B cell (primary cell): Measurements from ENCODE around the gene DNAH8. TPM values are rescaled to one million over a fixed set of nuclear protein-coding genes. Genes with fewer than 3 reads are reported as not detected.

Experiments used
- ATAC-seq: fragments of 200-7000 bp; cut with Tn5 transposase; one replicate; pipeline ENCODE4 v1.10.0; 2021; ENCODE audit warnings: low read depth, mild to moderate bottlenecking, moderate number of reproducible peaks, moderate library complexity
- CTCF ChIA-PET: fragments of 350-600 bp; sonication (Branson Sonifier 250); formaldehyde crosslinking; loops from one replicate; lab custom pipeline; 2021; ENCODE audit warnings: antibody characterized with exemption, inconsistent platforms; lab: Charles Lee
- POLR2A ChIA-PET: fragments of 350-600 bp; sonication (Branson Sonifier 250); formaldehyde crosslinking; loops from one replicate; lab custom pipeline; 2021; ENCODE audit warnings: antibody characterized with exemption; lab: Charles Lee
- DNase-seq: peaks from one replicate; pipeline ENCODE4 v3.0.0; 2013
- H2AFZ ChIP-seq: 2 replicates; pipeline ENCODE4 v1.6.1; 2012; ENCODE audit warnings: mild to moderate bottlenecking, low read depth, low read length; ENCODE audit not compliant: insufficient read depth, poor library complexity, severe bottlenecking
- H3K27ac ChIP-seq, 2 donors: 1 replicate in 1 of 2; 2 replicates in 1 of 2; pipeline ENCODE4 v1.5.1; 2012 to 2013; ENCODE audit warnings: low read length in 2 of 2, mild to moderate bottlenecking in 2 of 2, moderate library complexity in 1 of 2
- H3K27me3 ChIP-seq, 4 experiments: fragments of 200-600 bp in 1 of 4; sonication (generic) in 1 of 4; replicated peaks in 1 of 4; 1 replicate in 2 of 4; 2 replicates in 2 of 4; pipeline versions ENCODE4 v1.6.1 to v1.7.0; 2013 to 2016; ENCODE audit warnings: low read length in 3 of 4, mild to moderate bottlenecking in 2 of 4, mixed read lengths in 1 of 4, moderate library complexity in 1 of 4; ENCODE audit not compliant: insufficient read depth in 4 of 4, control insufficient read depth in 3 of 4; ENCODE audit errors: control extremely low read depth in 1 of 4
- H3K36me3 ChIP-seq, 2 experiments: replicated peaks in 1 of 2; 1 replicate in 1 of 2; 2 replicates in 1 of 2; pipeline versions ENCODE4 v1.6.1 to v1.7.1; 2013; ENCODE audit warnings: low read length in 1 of 2; ENCODE audit not compliant: insufficient read depth in 2 of 2, control insufficient read depth in 1 of 2; ENCODE audit errors: control extremely low read depth in 1 of 2, extremely low read depth in 1 of 2
- H3K4me1 ChIP-seq, 2 donors: fragments of 200-600 bp in 1 of 2; sonication (generic) in 1 of 2; 1 replicate in 1 of 2; 2 replicates in 1 of 2; pipeline versions ENCODE4 v1.5.1 to v1.6.1; 2013 to 2017; ENCODE audit warnings: low read length in 2 of 2; ENCODE audit not compliant: control insufficient read depth in 2 of 2, insufficient read depth in 2 of 2
- H3K4me2 ChIP-seq: replicated peaks from 2 replicates; pipeline ENCODE3; 2012; ENCODE audit warnings: mild to moderate bottlenecking, low read depth, low read length; ENCODE audit not compliant: poor library complexity, severe bottlenecking
- H3K4me3 ChIP-seq, 5 experiments: fragments of 200-600 bp in 1 of 5; sonication (generic) in 1 of 5; 1 replicate in 3 of 5; 2 replicates in 2 of 5; pipeline versions ENCODE4 v1.5.1 to v1.7.0; 2011 to 2016; ENCODE audit warnings: low read length in 4 of 5, mild to moderate bottlenecking in 4 of 5, low read depth in 2 of 5, control low read depth in 1 of 5, moderate library complexity in 1 of 5; ENCODE audit not compliant: insufficient read depth in 1 of 5; ENCODE audit errors: control extremely low read depth in 1 of 5, extremely low read depth in 1 of 5
- H3K79me2 ChIP-seq: fragments of 200-600 bp; sonication (generic); one replicate; pipeline ENCODE4 v1.6.0; 2016; ENCODE audit warnings: low read length; ENCODE audit not compliant: control insufficient read depth, insufficient read depth
- H3K9ac ChIP-seq: fragments of 200-600 bp; sonication (generic); 2 replicates; pipeline ENCODE4 v1.6.1; 2017; ENCODE audit warnings: mild to moderate bottlenecking, low read length, moderate library complexity
- H3K9me3 ChIP-seq, 3 donors: one replicate each; pipeline versions ENCODE4 v1.6.1 to v1.7.1; 2013; ENCODE audit warnings: low read length in 2 of 3; ENCODE audit not compliant: control insufficient read depth in 2 of 3, insufficient read depth in 1 of 3; ENCODE audit errors: control extremely low read depth in 1 of 3
- H4K20me1 ChIP-seq: 2 replicates; pipeline ENCODE4 v1.6.0; 2012; ENCODE audit warnings: mild to moderate bottlenecking, low read length; ENCODE audit not compliant: insufficient read depth, control insufficient read depth, poor library complexity, severe bottlenecking
- H3K27ac Mint-ChIP-seq: one replicate; pipeline ENCODE4 v1.8.0; 2021; ENCODE audit warnings: mixed read lengths
- H3K27me3 Mint-ChIP-seq: one replicate; pipeline ENCODE4 v1.8.0; 2021; ENCODE audit warnings: mixed read lengths
- H3K4me1 Mint-ChIP-seq: one replicate; pipeline ENCODE4 v1.8.0; 2021; ENCODE audit warnings: mixed read lengths
- H3K4me3 Mint-ChIP-seq: one replicate; pipeline ENCODE4 v1.8.0; 2021; ENCODE audit warnings: mixed read lengths
- H3K9me3 Mint-ChIP-seq: one replicate; pipeline ENCODE4 v1.8.0; 2022; ENCODE audit warnings: mixed read lengths; ENCODE audit not compliant: insufficient read depth
- EZH2 ChIP-seq: IDR thresholded peaks from 2 replicates; pipeline ENCODE4 v1.6.1; 2012; ENCODE audit warnings: borderline replicate concordance, low read depth, mild to moderate bottlenecking, moderate library complexity, low read length; ENCODE audit not compliant: insufficient read depth, poor library complexity, severe bottlenecking
- WGBS: methylation state at CpG from one replicate; pipeline ENCODE4 v1.1.5; 2013; ENCODE audit warnings: missing lambda C conversion rate; ENCODE audit not compliant: insufficient coverage; 5-methylcytosine and 5-hydroxymethylcytosine counted together
- intact Hi-C: fragments of 100-400 bp; cut with micrococcal nuclease; formaldehyde crosslinking; loops from one replicate; pipeline ENCODE4 v1.10.0; 2022
- polyA plus RNA-seq: library from polyadenylated mRNA; depleted of rRNA; stranded (reverse); fragments of >200 nt; gene quantifications from 2 replicates; pipeline ENCODE4 v1.2.3, GENCODE V29; 2012
- total RNA-seq, 2 donors: library from RNA; stranded (reverse); fragments of 120-200 nt in 1 of 2; gene quantifications; 1 replicate in 1 of 2; 2 replicates in 1 of 2; pipeline versions ENCODE4 v1.2.3 to v1.2.4, GENCODE V29; 2013 to 2022
- TF ChIP-seq, protein P1 (sequence below): fragments of 200-600 bp; IDR thresholded peaks from one replicate; pipeline ENCODE4 v1.8.0; 2022; ENCODE audit warnings: antibody characterized with exemption, mild to moderate bottlenecking

DNAH8 gene
- total and polyA plus RNA-seq, 2 donors (not counting 1 experiment from before 2014, with no cell fraction given): 0.69 to 1.1 TPM

DNA sequence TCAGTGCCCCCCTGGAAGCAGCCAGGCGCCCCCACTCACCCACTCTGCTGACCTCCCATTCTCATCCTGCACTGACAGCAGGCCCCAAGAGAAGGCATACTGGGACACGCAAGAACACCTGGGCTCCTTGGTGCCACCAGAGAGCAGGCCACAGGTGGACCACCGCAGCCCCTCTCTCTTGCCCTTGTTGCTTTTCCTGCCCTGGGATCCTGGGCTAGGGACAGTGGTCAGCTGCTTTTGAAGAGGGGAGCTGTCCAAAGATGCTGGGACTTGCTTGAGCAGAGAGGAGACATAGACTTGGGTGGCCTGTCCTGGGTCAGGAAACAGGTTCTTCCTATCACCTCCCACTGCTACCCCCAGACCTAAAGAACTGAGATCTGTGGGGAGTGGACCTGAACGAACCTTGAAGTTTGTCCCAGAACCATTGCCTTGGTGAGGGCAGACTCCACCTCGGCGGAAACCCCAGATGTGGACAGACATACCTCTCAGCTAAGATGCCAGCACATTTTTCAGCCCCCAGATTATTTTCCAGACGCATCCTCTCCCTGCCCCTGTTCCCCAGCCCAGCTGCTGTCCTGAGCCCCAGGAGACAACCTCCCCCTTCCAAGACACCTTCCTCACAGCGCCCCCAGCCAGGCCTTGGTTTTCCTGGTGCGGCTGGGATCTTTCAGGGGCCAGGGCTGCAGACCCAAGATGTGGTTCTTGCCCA is 334.6 kb downstream of the DNAH8 start:
- peaks cover 0 to 37% (median 19%) of the 10 kb centered on the region in 4 experiments for H3K27me3 ChIP-seq
- no peaks in the 10 kb centered on the region for H3K79me2 ChIP-seq
- no peaks in the 10 kb centered on the region for H3K9me3 Mint-ChIP-seq
- no peak for TF ChIP-seq EZH2
- TF ChIP-seq, protein P1, sequence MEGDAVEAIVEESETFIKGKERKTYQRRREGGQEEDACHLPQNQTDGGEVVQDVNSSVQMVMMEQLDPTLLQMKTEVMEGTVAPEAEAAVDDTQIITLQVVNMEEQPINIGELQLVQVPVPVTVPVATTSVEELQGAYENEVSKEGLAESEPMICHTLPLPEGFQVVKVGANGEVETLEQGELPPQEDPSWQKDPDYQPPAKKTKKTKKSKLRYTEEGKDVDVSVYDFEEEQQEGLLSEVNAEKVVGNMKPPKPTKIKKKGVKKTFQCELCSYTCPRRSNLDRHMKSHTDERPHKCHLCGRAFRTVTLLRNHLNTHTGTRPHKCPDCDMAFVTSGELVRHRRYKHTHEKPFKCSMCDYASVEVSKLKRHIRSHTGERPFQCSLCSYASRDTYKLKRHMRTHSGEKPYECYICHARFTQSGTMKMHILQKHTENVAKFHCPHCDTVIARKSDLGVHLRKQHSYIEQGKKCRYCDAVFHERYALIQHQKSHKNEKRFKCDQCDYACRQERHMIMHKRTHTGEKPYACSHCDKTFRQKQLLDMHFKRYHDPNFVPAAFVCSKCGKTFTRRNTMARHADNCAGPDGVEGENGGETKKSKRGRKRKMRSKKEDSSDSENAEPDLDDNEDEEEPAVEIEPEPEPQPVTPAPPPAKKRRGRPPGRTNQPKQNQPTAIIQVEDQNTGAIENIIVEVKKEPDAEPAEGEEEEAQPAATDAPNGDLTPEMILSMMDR: no peak
- POLR2A ChIA-PET: no interaction called here
- no peak overlapping the region for H3K4me3 ChIP-seq
- H3K4me3 Mint-ChIP-seq: no peak overlapping the region
- no peak overlapping the region for H3K27ac ChIP-seq
- no peak overlapping the region for H3K9ac ChIP-seq
- H3K36me3 ChIP-seq: no peaks in the 10 kb centered on the region
- no peak overlapping the region for H3K4me2 ChIP-seq
- H3K9me3 ChIP-seq: no peaks in the 10 kb centered on the region
- no peaks in the 10 kb centered on the region for H4K20me1 ChIP-seq
- intact Hi-C loops: no loop called here
- H3K27ac Mint-ChIP-seq: no peak overlapping the region
- H3K4me1 Mint-ChIP-seq: peaks cover 6% of the 10 kb centered on the region
- H2AFZ ChIP-seq: no peak overlapping the region
- 96% methylated on average over 7 of the region's 9 CpGs for WGBS
- CTCF ChIA-PET: no interaction called here
- DNase-seq (no peak), ATAC-seq (no peak)
- peaks cover 55% of the 10 kb centered on the region for H3K27me3 Mint-ChIP-seq
- peaks cover 0 to 4% of the 10 kb centered on the region in 2 donors for H3K4me1 ChIP-seq

GRCh38 chr6:39050453-39051112 is 335.5 kb downstream of the DNAH8 start:
- no peaks in the 10 kb centered on the region for H3K79me2 ChIP-seq
- H3K27ac Mint-ChIP-seq: no peak overlapping the region
- H3K4me2 ChIP-seq: no peak overlapping the region
- ATAC-seq: no peak
- no peak overlapping the region for H3K4me3 Mint-ChIP-seq
- H3K9ac ChIP-seq: no peak overlapping the region
- no peak for DNase-seq
- H3K4me1 Mint-ChIP-seq: peaks cover 6% of the 10 kb centered on the region
- peaks cover 0 to 37% (median 19%) of the 10 kb centered on the region in 4 experiments for H3K27me3 ChIP-seq
- intact Hi-C loops: no loop called here
- ChIA-PET CTCF (no interaction called here), POLR2A (no interaction called here)
- H3K9me3 ChIP-seq: no peaks in the 10 kb centered on the region
- H3K27me3 Mint-ChIP-seq: peaks cover 55% of the 10 kb centered on the region
- TF ChIP-seq EZH2: no peak
- TF ChIP-seq, protein P1: no peak
- no peaks in the 10 kb centered on the region for H4K20me1 ChIP-seq
- peaks cover 0 to 4% of the 10 kb centered on the region in 2 donors for H3K4me1 ChIP-seq
- no peaks in the 10 kb centered on the region for H3K36me3 ChIP-seq
- H2AFZ ChIP-seq: no peak overlapping the region
- H3K27ac ChIP-seq: no peak overlapping the region
- WGBS: 93% methylated on average over 2 of the region's 5 CpGs
- H3K9me3 Mint-ChIP-seq: no peaks in the 10 kb centered on the region
- no peak overlapping the region for H3K4me3 ChIP-seq
